ENCODE measurements around the gene CREBBP. TPM values are rescaled to one million over a fixed set of nuclear protein-coding genes. Genes with fewer than 3 reads are reported as not detected.
A peak's percentile ranks its signal among the peaks of the same experiment; 100 is the strongest.

Gene CREBBP
- total RNA-seq, 1 donor from 2014 or later, result 53.0 TPM

- Histone ChIP-seq H3K4me3 (ENCODE audit: insufficient read depth, low read depth, low read length) (no peak overlapping the region), H3K9me3 (ENCODE audit: insufficient read depth, low read depth, low read length) (no peaks in the 10 kb centered on the region), H3K4me2 (ENCODE audit: low read length) (no peak overlapping the region), H3K79me2 (ENCODE audit: insufficient read depth, low read length) (peaks cover 4% of the 10 kb centered on the region), H3K4me1 (ENCODE audit: insufficient read depth, low read length) (no peaks in the 10 kb centered on the region), H4K20me1 (ENCODE audit: insufficient read depth, low read length) (peaks cover 38% of the 10 kb centered on the region), H3K36me3 (ENCODE audit: insufficient read depth, low read length) (peaks cover 20% of the 10 kb centered on the region), H2AFZ (ENCODE audit: low read depth, low read length) (no peak overlapping the region), H3K27ac (ENCODE audit: low read depth, low read length) (no peak overlapping the region), H3K27me3 (ENCODE audit: insufficient read depth, low read length) (no peaks in the 10 kb centered on the region), H3K9ac (ENCODE audit: low read length) (no peak overlapping the region)
- DNase-seq (ENCODE audit: low read depth), result no peak
- Mint-ChIP-seq H3K4me1 (ENCODE audit: low read depth, unreplicated experiment) (no peaks in the 10 kb centered on the region), H3K9me3 (ENCODE audit: unreplicated experiment) (no peaks in the 10 kb centered on the region), H3K4me3 (ENCODE audit: unreplicated experiment) (no peak overlapping the region), H3K27ac (ENCODE audit: unreplicated experiment) (peak overlapping the region; percentile 59), H3K36me3 (ENCODE audit: low read depth, unreplicated experiment) (peaks cover 21% of the 10 kb centered on the region), H3K27me3 (ENCODE audit: low read depth, unreplicated experiment) (no peaks in the 10 kb centered on the region)
- TF ChIP-seq CTCF (IDR thresholded peaks at IDR 0.05; ENCODE audit: insufficient read depth, low read depth, low read length) (no peak), EZH2 (IDR thresholded peaks at IDR 0.05; ENCODE audit: insufficient read depth, low read length) (no peak)
- FAIRE-seq, result no peak
Observed at GRCh38 chr16:3730161-3731125, 150.1 kb downstream of the CREBBP start.

GRCh38 chr16:3729161-3730112 lies 151.1 kb downstream of the CREBBP start:
- Histone ChIP-seq H3K4me1 (ENCODE audit: insufficient read depth, low read length) (no peaks in the 10 kb centered on the region), H4K20me1 (ENCODE audit: insufficient read depth, low read length) (peaks cover 38% of the 10 kb centered on the region), H2AFZ (ENCODE audit: low read depth, low read length) (no peak overlapping the region), H3K36me3 (ENCODE audit: insufficient read depth, low read length) (peaks cover 14% of the 10 kb centered on the region), H3K27ac (ENCODE audit: low read depth, low read length) (no peak overlapping the region), H3K27me3 (ENCODE audit: insufficient read depth, low read length) (no peaks in the 10 kb centered on the region), H3K9me3 (ENCODE audit: insufficient read depth, low read depth, low read length) (no peaks in the 10 kb centered on the region), H3K79me2 (ENCODE audit: insufficient read depth, low read length) (peaks cover 4% of the 10 kb centered on the region), H3K4me3 (ENCODE audit: insufficient read depth, low read depth, low read length) (no peak overlapping the region), H3K9ac (ENCODE audit: low read length) (no peak overlapping the region), H3K4me2 (ENCODE audit: low read length) (no peak overlapping the region)
- TF ChIP-seq EZH2 (IDR thresholded peaks at IDR 0.05; ENCODE audit: insufficient read depth, low read length) (no peak), CTCF (IDR thresholded peaks at IDR 0.05; ENCODE audit: insufficient read depth, low read depth, low read length) (no peak)
- H3K4me3 Mint-ChIP-seq (ENCODE audit: unreplicated experiment), result no peak overlapping the region
- DNase-seq (ENCODE audit: low read depth) (no peak), FAIRE-seq (no peak)
- no peaks in the 10 kb centered on the region for H3K27me3 Mint-ChIP-seq (ENCODE audit: low read depth, unreplicated experiment)
- no peaks in the 10 kb centered on the region for H3K4me1 Mint-ChIP-seq (ENCODE audit: low read depth, unreplicated experiment)
- H3K36me3 Mint-ChIP-seq (ENCODE audit: low read depth, unreplicated experiment), result peaks cover 18% of the 10 kb centered on the region
- no peak overlapping the region for H3K27ac Mint-ChIP-seq (ENCODE audit: unreplicated experiment)
- H3K9me3 Mint-ChIP-seq (ENCODE audit: unreplicated experiment), result no peaks in the 10 kb centered on the region

All from astrocyte (in vitro differentiated cells and primary cell).